Trophoblast cell (in vitro differentiated cells and primary cell): ENCODE measurements around the gene DIRAS1.
"Not testable (repeated sequence)": the region's sequence is repeated elsewhere in the genome, so short reads cannot be mapped to it uniquely, and the experiment has no call there.

Experiments
- DNase-seq, 2 donors: peaks; one replicate each; pipeline ENCODE4 v3.0.0-alpha.2; 2016
- H2AFZ ChIP-seq: 2 replicates; pipeline ENCODE4 v1.6.1; 2013; ENCODE audit warnings: low read length, moderate library complexity, mild to moderate bottlenecking; ENCODE audit not compliant: insufficient read depth, poor library complexity
- H2AK5ac ChIP-seq: 2 replicates; pipeline ENCODE4 v1.6.1; 2013; ENCODE audit warnings: mild to moderate bottlenecking, low read length
- H2BK120ac ChIP-seq: 2 replicates; pipeline ENCODE4 v1.6.1; 2013; ENCODE audit warnings: low read length, mild to moderate bottlenecking, moderate library complexity; ENCODE audit not compliant: insufficient read depth, poor library complexity
- H2BK12ac ChIP-seq: 2 replicates; pipeline ENCODE4 v1.6.1; 2013; ENCODE audit warnings: mild to moderate bottlenecking, low read length, moderate library complexity
- H2BK5ac ChIP-seq: 2 replicates; pipeline ENCODE4 v1.6.1; 2013; ENCODE audit warnings: low read length, low read depth, moderate library complexity, mild to moderate bottlenecking; ENCODE audit not compliant: poor library complexity
- H3K14ac ChIP-seq: 2 replicates; pipeline ENCODE4 v1.6.1; 2013; ENCODE audit warnings: mild to moderate bottlenecking, low read length
- H3K18ac ChIP-seq: 2 replicates; pipeline ENCODE4 v1.6.1; 2013; ENCODE audit warnings: mild to moderate bottlenecking, low read length
- H3K23ac ChIP-seq: 2 replicates; pipeline ENCODE4 v1.6.1; 2013; ENCODE audit warnings: low read length
- H3K27ac ChIP-seq: 2 replicates; pipeline ENCODE4 v1.5.1; 2013; ENCODE audit warnings: low read depth, mild to moderate bottlenecking, inconsistent platforms, low read length, moderate library complexity
- H3K27me3 ChIP-seq: 2 replicates; pipeline ENCODE4 v1.6.1; 2013; ENCODE audit warnings: inconsistent platforms, mild to moderate bottlenecking, low read length, moderate library complexity; ENCODE audit not compliant: insufficient read depth
- H3K36me3 ChIP-seq, 2 experiments: 1 replicate in 1 of 2; 2 replicates in 1 of 2; pipeline ENCODE4 v1.6.1; 2013; ENCODE audit warnings: low read length in 2 of 2, mild to moderate bottlenecking in 2 of 2, moderate library complexity in 1 of 2; ENCODE audit not compliant: insufficient read depth in 2 of 2, control insufficient read depth in 1 of 2
- H3K4ac ChIP-seq: 2 replicates; pipeline ENCODE4 v1.6.1; 2013; ENCODE audit warnings: low read depth, mild to moderate bottlenecking, low read length, moderate library complexity
- H3K4me1 ChIP-seq, 2 experiments: 1 replicate in 1 of 2; 2 replicates in 1 of 2; pipeline ENCODE4 v1.6.1; 2013; ENCODE audit warnings: low read length in 2 of 2, mild to moderate bottlenecking in 2 of 2, moderate library complexity in 1 of 2; ENCODE audit not compliant: insufficient read depth in 2 of 2, control insufficient read depth in 1 of 2
- H3K4me2 ChIP-seq: 2 replicates; pipeline ENCODE4 v1.6.1; 2013; ENCODE audit warnings: inconsistent platforms, mild to moderate bottlenecking, low read length, moderate library complexity
- H3K4me3 ChIP-seq: 2 replicates; pipeline ENCODE4 v1.5.1; 2013; ENCODE audit warnings: mild to moderate bottlenecking, low read depth, low read length, inconsistent platforms
- H3K79me1 ChIP-seq: one replicate; pipeline ENCODE4 v1.6.1; 2013; ENCODE audit warnings: low read length
- H3K79me2 ChIP-seq: 2 replicates; pipeline ENCODE4 v1.6.1; 2013; ENCODE audit warnings: low read length, mild to moderate bottlenecking; ENCODE audit not compliant: control insufficient read depth, insufficient read depth, poor library complexity
- H3K9ac ChIP-seq: 2 replicates; pipeline ENCODE4 v1.6.1; 2013; ENCODE audit warnings: mild to moderate bottlenecking, low read length
- H3K9me3 ChIP-seq: 2 replicates; pipeline ENCODE4 v1.6.1; 2013; ENCODE audit warnings: low read depth, mild to moderate bottlenecking, control low read depth, inconsistent platforms, low read length; ENCODE audit not compliant: insufficient read depth
- H4K12ac ChIP-seq: 2 replicates; pipeline ENCODE4 v1.6.1; 2013; ENCODE audit warnings: low read depth, mild to moderate bottlenecking, low read length, moderate library complexity
- H4K8ac ChIP-seq: 2 replicates; pipeline ENCODE4 v1.6.1; 2013; ENCODE audit warnings: low read depth, mild to moderate bottlenecking, low read length, moderate library complexity
- H4K91ac ChIP-seq: one replicate; pipeline ENCODE4 v1.6.1; 2013; ENCODE audit warnings: low read depth, mild to moderate bottlenecking, low read length, moderate library complexity
- WGBS: extraction: QIAGEN DNeasy Blood & Tissue Kit; methylation state at CpG from one replicate; pipeline ENCODE4 v1.1.7; 2013; ENCODE audit warnings: missing lambda C conversion rate; ENCODE audit not compliant: insufficient read length, insufficient coverage; ENCODE audit errors: extremely low coverage; 5-methylcytosine and 5-hydroxymethylcytosine counted together

Gene DIRAS1

DNA sequence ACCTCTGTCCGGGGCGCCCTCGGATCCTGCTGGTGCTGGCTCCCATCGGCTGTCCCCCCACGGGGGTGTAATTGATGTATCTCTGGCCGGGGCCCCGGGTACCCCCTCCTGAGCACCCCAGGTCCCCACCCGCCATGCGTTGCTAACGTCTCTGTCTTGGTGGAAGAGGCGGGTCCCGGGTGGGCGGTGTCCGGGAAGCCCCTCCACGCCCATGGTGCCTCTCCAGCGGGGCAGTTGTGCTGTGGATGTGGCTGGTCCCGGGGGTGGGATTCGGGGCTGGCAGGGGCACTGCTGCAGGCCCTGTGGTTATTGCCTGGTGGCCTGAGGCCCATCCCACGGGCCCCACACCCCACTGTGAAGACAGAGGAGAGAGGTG is 4.9 kb downstream of the DIRAS1 start:
- H3K79me2 ChIP-seq, result no peaks in the 10 kb centered on the region
- no peak overlapping the region for H2BK5ac ChIP-seq
- H3K4me1 ChIP-seq, result peaks cover 0 to 2% of the 10 kb centered on the region in 2 experiments
- no peak overlapping the region for H3K23ac ChIP-seq
- H3K27me3 ChIP-seq, result peaks cover 17% of the 10 kb centered on the region
- no peak overlapping the region for H3K4me3 ChIP-seq
- H2AFZ ChIP-seq, result no peak overlapping the region
- H2AK5ac ChIP-seq, result no peak overlapping the region
- no peak overlapping the region for H4K12ac ChIP-seq
- no peak overlapping the region for H3K27ac ChIP-seq
- no peak overlapping the region for H3K4ac ChIP-seq
- peaks cover 13% of the 10 kb centered on the region for H3K9me3 ChIP-seq
- no peak overlapping the region for H3K14ac ChIP-seq
- no CpG with 5 or more reads among the region's 19 CpGs for WGBS
- no peak overlapping the region for H3K4me2 ChIP-seq
- no peak overlapping the region for H4K91ac ChIP-seq
- no peaks in the 10 kb centered on the region for H3K36me3 ChIP-seq
- no peaks in the 10 kb centered on the region for H3K79me1 ChIP-seq
- H2BK12ac ChIP-seq, result no peak overlapping the region
- no peak overlapping the region for H3K18ac ChIP-seq
- no peak overlapping the region for H4K8ac ChIP-seq
- H3K9ac ChIP-seq, result no peak overlapping the region
- no peak overlapping the region for H2BK120ac ChIP-seq
- no peak for DNase-seq

DNA sequence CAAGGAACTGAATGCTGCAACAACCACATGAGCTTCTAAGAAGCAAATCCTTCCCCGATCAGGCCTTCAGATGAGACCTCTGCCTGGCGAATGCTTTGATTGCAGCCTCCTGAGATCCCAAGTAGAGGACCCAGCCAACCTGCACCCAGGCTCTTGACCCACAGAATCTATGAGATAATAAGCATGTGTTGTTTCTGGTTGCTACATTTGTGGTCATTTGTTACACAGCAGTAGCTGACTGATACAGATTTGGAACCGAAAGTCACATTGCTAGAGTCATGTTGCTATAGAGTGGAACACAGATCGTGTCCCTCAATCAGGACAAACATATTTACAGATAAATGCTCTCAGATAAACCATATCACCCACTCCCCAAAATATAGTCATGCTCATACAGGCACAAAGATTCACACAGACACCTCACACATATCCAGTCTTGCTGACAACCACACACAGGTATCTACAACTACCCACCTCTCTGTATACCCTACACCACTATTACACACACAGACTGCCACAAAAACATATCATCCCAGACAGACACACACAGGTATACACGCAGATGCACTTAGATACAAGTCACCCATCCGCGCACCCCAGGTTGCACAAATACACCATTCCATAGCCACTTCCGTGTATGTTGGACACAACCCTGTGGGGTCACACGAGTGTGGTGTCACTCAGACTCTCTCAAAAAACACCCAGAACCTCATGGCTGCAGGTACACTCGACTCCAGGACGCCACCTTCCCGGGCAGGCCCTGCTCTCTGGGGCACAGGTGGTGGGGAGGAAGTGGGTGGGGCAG is 5.5 kb downstream of the DIRAS1 start:
- H2AK5ac ChIP-seq, result no peak overlapping the region
- H2BK120ac ChIP-seq, result no peak overlapping the region
- no peak overlapping the region for H2AFZ ChIP-seq
- no peak overlapping the region for H3K4ac ChIP-seq
- no peak overlapping the region for H3K4me3 ChIP-seq
- no peak for DNase-seq
- H3K4me2 ChIP-seq, result no peak overlapping the region
- H4K12ac ChIP-seq, result no peak overlapping the region
- peaks cover 11% of the 10 kb centered on the region for H3K27me3 ChIP-seq
- H3K9me3 ChIP-seq, result peaks cover 13% of the 10 kb centered on the region
- no peak overlapping the region for H4K8ac ChIP-seq
- H3K4me1 ChIP-seq, result peaks cover 0 to under 1% of the 10 kb centered on the region in 2 experiments
- H3K14ac ChIP-seq, result no peak overlapping the region
- no peak overlapping the region for H3K18ac ChIP-seq
- no peak overlapping the region for H3K9ac ChIP-seq
- no peak overlapping the region for H3K23ac ChIP-seq
- no peaks in the 10 kb centered on the region for H3K36me3 ChIP-seq
- no peaks in the 10 kb centered on the region for H3K79me2 ChIP-seq
- no peak overlapping the region for H2BK12ac ChIP-seq
- H4K91ac ChIP-seq, result no peak overlapping the region
- H3K27ac ChIP-seq, result no peak overlapping the region
- H3K79me1 ChIP-seq, result no peaks in the 10 kb centered on the region
- H2BK5ac ChIP-seq, result no peak overlapping the region
- WGBS, result no CpG with 5 or more reads among the region's 12 CpGs

DNA sequence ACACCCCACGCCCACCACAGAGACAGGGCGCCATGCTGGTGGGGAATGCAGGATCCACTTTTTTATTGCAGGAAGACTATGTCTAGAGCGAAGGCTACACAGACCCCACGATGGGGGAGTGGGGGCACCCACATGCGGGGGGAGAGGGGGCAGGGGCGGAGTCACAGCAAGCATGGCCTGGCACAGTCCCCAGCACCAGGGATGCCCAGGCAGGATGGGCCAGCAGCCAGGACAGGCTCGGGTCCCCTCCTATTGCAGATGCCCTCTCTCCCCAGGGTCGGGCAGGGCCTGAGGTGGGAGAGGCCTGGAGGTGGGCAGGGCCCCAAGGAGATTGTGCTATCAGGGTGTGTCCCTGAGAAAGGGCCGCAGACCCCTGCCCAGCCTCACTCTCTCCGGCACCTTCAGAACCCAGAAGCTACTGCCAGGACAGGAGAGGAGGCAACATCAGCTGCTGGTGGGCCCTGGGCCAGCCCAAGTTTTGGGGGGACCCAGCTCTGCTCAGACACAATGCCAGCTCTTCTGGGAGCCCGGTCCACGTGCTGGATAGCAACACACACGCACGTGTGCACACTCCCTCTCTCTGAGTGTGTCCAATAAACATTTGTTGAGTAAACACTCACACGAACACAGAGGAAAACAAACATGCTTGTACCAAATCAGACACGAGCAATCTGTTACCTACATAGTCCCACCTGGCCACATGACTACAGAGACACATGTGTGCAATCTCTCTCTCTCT is 6.5 kb downstream of the DIRAS1 start:
- H3K23ac ChIP-seq, result no peak overlapping the region
- H3K79me2 ChIP-seq, result no peaks in the 10 kb centered on the region
- H2AFZ ChIP-seq, result no peak overlapping the region
- no peak overlapping the region for H2BK12ac ChIP-seq
- peaks cover 2% of the 10 kb centered on the region for H3K27me3 ChIP-seq
- H3K4me3 ChIP-seq, result no peak overlapping the region
- no peak overlapping the region for H2AK5ac ChIP-seq
- no peak overlapping the region for H4K8ac ChIP-seq
- no peak overlapping the region for H3K14ac ChIP-seq
- DNase-seq, result no peak
- H3K4ac ChIP-seq, result no peak overlapping the region
- H2BK5ac ChIP-seq, result no peak overlapping the region
- no peak overlapping the region for H4K12ac ChIP-seq
- H3K79me1 ChIP-seq, result no peaks in the 10 kb centered on the region
- H3K36me3 ChIP-seq, result no peaks in the 10 kb centered on the region
- H3K9ac ChIP-seq, result no peak overlapping the region
- WGBS, result no CpG with 5 or more reads among the region's 16 CpGs
- H3K18ac ChIP-seq, result no peak overlapping the region
- no peak overlapping the region for H3K4me2 ChIP-seq
- peaks cover 13% of the 10 kb centered on the region for H3K9me3 ChIP-seq
- H4K91ac ChIP-seq, result no peak overlapping the region
- H2BK120ac ChIP-seq, result no peak overlapping the region
- no peak overlapping the region for H3K27ac ChIP-seq
- H3K4me1 ChIP-seq, result no peaks in the 10 kb centered on the region

DNA sequence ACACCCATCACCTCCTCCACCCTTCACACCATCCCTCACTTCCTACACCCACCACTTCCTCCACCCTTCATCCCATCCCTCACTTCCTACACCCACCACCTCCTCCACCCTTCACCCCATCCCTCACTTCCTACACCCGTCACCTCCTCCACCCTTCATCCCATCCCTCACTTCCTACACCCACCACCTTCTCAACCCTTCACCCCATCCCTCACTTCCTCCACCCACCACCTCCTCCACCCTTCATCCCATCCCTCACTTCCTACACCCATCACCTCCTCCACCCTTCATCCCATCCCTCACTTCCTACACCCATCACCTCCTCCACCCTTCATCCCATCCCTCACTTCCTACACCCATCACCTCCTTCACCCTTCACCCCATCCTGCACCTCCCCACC is 7.1 kb downstream of the DIRAS1 start:
- H3K79me1 ChIP-seq, H3K14ac ChIP-seq, H2BK12ac ChIP-seq, H2BK5ac ChIP-seq, DNase-seq, H3K27me3 ChIP-seq, H3K23ac ChIP-seq, H4K12ac ChIP-seq, H3K27ac ChIP-seq, H2AK5ac ChIP-seq, H3K79me2 ChIP-seq, H4K91ac ChIP-seq, H2AFZ ChIP-seq, H4K8ac ChIP-seq, H3K4me3 ChIP-seq, H3K4me1 ChIP-seq, H2BK120ac ChIP-seq, H3K4me2 ChIP-seq, H3K36me3 ChIP-seq, H3K18ac ChIP-seq, H3K9ac ChIP-seq, H3K4ac ChIP-seq: not testable (repeated sequence)
- peaks cover 13% of the 10 kb centered on the region for H3K9me3 ChIP-seq
- WGBS, result no CpG with 5 or more reads among the region's 1 CpG
